ENCODE results near the gene EIF5.

DNA sequence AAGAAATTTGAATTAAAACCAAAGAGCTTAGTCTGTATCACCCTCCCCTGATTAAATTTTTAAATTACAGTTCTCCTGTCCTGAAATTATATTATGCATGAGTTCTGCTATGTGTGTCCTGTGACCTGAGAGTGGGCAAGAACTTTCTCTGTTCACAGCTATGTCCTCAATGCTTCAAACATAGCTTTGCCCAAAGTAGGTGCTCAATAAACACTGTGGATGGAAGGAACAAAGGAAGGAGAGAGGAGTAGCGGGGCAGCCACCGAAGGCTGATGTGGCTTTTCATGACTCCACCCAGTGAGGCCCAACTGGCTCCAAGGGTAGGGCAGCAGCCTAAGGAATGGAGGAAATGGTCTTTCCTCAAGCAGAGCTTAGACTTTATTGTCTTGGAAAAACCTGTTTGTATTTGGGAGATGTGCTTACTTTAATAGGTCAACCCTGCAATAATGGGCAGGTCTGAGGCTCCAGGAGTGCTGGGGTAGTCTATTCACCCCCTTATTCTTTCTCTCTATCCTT lies 43.5 kb downstream of the EIF5 start:
- TF ChIP-seq, protein P1, sequence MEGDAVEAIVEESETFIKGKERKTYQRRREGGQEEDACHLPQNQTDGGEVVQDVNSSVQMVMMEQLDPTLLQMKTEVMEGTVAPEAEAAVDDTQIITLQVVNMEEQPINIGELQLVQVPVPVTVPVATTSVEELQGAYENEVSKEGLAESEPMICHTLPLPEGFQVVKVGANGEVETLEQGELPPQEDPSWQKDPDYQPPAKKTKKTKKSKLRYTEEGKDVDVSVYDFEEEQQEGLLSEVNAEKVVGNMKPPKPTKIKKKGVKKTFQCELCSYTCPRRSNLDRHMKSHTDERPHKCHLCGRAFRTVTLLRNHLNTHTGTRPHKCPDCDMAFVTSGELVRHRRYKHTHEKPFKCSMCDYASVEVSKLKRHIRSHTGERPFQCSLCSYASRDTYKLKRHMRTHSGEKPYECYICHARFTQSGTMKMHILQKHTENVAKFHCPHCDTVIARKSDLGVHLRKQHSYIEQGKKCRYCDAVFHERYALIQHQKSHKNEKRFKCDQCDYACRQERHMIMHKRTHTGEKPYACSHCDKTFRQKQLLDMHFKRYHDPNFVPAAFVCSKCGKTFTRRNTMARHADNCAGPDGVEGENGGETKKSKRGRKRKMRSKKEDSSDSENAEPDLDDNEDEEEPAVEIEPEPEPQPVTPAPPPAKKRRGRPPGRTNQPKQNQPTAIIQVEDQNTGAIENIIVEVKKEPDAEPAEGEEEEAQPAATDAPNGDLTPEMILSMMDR (conservative IDR thresholded peaks at IDR 0.05; ENCODE audit: low read depth in 2 of 2), result no peak
- no peak for TF ChIP-seq POLR2AphosphoS5 (IDR thresholded peaks at IDR 0.05; ENCODE audit: low read depth)
- no peak for TF ChIP-seq EZH2 (IDR thresholded peaks at IDR 0.05; ENCODE audit: low read depth, unreplicated experiment)
- TF ChIP-seq, protein P2, sequence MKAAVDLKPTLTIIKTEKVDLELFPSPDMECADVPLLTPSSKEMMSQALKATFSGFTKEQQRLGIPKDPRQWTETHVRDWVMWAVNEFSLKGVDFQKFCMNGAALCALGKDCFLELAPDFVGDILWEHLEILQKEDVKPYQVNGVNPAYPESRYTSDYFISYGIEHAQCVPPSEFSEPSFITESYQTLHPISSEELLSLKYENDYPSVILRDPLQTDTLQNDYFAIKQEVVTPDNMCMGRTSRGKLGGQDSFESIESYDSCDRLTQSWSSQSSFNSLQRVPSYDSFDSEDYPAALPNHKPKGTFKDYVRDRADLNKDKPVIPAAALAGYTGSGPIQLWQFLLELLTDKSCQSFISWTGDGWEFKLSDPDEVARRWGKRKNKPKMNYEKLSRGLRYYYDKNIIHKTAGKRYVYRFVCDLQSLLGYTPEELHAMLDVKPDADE (IDR thresholded peaks at IDR 0.05), result no peak
- no peak for TF ChIP-seq CREB1 (CRISPR knock-in tag; IDR thresholded peaks at IDR 0.05; ENCODE audit: low read depth)
- TF ChIP-seq, protein P3, sequence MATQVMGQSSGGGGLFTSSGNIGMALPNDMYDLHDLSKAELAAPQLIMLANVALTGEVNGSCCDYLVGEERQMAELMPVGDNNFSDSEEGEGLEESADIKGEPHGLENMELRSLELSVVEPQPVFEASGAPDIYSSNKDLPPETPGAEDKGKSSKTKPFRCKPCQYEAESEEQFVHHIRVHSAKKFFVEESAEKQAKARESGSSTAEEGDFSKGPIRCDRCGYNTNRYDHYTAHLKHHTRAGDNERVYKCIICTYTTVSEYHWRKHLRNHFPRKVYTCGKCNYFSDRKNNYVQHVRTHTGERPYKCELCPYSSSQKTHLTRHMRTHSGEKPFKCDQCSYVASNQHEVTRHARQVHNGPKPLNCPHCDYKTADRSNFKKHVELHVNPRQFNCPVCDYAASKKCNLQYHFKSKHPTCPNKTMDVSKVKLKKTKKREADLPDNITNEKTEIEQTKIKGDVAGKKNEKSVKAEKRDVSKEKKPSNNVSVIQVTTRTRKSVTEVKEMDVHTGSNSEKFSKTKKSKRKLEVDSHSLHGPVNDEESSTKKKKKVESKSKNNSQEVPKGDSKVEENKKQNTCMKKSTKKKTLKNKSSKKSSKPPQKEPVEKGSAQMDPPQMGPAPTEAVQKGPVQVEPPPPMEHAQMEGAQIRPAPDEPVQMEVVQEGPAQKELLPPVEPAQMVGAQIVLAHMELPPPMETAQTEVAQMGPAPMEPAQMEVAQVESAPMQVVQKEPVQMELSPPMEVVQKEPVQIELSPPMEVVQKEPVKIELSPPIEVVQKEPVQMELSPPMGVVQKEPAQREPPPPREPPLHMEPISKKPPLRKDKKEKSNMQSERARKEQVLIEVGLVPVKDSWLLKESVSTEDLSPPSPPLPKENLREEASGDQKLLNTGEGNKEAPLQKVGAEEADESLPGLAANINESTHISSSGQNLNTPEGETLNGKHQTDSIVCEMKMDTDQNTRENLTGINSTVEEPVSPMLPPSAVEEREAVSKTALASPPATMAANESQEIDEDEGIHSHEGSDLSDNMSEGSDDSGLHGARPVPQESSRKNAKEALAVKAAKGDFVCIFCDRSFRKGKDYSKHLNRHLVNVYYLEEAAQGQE (IDR thresholded peaks at IDR 0.05; ENCODE audit: unreplicated experiment), result no peak
- TF ChIP-seq EZH2phosphoT487 (IDR thresholded peaks at IDR 0.05; ENCODE audit: unreplicated experiment), result no peak
- no peak for TF ChIP-seq JUNB (IDR thresholded peaks at IDR 0.05; ENCODE audit: unreplicated experiment)
- TF ChIP-seq ZNF331 (CRISPR knock-in tag; IDR thresholded peaks at IDR 0.05; ENCODE audit: low read depth), result no peak
- no peak for TF ChIP-seq ZNF114 (CRISPR knock-in tag; IDR thresholded peaks at IDR 0.05)
- TF ChIP-seq, protein P4, sequence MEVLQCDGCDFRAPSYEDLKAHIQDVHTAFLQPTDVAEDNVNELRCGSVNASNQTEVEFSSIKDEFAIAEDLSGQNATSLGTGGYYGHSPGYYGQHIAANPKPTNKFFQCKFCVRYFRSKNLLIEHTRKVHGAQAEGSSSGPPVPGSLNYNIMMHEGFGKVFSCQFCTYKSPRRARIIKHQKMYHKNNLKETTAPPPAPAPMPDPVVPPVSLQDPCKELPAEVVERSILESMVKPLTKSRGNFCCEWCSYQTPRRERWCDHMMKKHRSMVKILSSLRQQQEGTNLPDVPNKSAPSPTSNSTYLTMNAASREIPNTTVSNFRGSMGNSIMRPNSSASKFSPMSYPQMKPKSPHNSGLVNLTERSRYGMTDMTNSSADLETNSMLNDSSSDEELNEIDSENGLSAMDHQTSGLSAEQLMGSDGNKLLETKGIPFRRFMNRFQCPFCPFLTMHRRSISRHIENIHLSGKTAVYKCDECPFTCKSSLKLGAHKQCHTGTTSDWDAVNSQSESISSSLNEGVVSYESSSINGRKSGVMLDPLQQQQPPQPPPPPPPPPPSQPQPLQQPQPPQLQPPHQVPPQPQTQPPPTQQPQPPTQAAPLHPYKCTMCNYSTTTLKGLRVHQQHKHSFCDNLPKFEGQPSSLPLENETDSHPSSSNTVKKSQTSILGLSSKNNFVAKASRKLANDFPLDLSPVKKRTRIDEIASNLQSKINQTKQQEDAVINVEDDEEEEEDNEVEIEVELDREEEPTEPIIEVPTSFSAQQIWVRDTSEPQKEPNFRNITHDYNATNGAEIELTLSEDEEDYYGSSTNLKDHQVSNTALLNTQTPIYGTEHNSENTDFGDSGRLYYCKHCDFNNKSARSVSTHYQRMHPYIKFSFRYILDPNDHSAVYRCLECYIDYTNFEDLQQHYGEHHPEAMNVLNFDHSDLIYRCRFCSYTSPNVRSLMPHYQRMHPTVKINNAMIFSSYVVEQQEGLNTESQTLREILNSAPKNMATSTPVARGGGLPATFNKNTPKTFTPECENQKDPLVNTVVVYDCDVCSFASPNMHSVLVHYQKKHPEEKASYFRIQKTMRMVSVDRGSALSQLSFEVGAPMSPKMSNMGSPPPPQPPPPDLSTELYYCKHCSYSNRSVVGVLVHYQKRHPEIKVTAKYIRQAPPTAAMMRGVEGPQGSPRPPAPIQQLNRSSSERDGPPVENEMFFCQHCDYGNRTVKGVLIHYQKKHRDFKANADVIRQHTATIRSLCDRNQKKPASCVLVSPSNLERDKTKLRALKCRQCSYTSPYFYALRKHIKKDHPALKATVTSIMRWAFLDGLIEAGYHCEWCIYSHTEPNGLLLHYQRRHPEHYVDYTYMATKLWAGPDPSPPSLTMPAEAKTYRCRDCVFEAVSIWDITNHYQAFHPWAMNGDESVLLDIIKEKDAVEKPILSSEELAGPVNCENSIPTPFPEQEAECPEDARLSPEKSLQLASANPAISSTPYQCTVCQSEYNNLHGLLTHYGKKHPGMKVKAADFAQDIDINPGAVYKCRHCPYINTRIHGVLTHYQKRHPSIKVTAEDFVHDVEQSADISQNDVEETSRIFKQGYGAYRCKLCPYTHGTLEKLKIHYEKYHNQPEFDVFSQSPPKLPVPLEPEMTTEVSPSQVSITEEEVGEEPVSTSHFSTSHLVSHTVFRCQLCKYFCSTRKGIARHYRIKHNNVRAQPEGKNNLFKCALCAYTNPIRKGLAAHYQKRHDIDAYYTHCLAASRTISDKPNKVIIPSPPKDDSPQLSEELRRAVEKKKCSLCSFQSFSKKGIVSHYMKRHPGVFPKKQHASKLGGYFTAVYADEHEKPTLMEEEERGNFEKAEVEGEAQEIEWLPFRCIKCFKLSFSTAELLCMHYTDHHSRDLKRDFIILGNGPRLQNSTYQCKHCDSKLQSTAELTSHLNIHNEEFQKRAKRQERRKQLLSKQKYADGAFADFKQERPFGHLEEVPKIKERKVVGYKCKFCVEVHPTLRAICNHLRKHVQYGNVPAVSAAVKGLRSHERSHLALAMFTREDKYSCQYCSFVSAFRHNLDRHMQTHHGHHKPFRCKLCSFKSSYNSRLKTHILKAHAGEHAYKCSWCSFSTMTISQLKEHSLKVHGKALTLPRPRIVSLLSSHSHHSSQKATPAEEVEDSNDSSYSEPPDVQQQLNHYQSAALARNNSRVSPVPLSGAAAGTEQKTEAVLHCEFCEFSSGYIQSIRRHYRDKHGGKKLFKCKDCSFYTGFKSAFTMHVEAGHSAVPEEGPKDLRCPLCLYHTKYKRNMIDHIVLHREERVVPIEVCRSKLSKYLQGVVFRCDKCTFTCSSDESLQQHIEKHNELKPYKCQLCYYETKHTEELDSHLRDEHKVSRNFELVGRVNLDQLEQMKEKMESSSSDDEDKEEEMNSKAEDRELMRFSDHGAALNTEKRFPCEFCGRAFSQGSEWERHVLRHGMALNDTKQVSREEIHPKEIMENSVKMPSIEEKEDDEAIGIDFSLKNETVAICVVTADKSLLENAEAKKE (CRISPR knock-in tag; IDR thresholded peaks at IDR 0.05), result no peak
